WERI-Rb-1 (cell line): ENCODE results near the gene TAF1.
"Not testable (repeated sequence)": the region's sequence is repeated elsewhere in the genome, so short reads cannot be mapped to it uniquely, and the experiment has no call there.

Source experiments
- DNase-seq: peaks from one replicate; pipeline ENCODE4 v3.0.0-alpha.2; 2020
- H3K27ac ChIP-seq: fragments of 250-450 bp; sonication (Bioruptor Pico); 2 replicates; pipeline ENCODE4 v1.5.1; 2020; ENCODE audit warnings: mild to moderate bottlenecking, moderate library complexity
- H3K27me3 ChIP-seq: fragments of 250-450 bp; sonication (Bioruptor Pico); 2 replicates; pipeline ENCODE4 v1.5.1; 2021; ENCODE audit warnings: mild to moderate bottlenecking, low read depth, moderate library complexity; ENCODE audit not compliant: insufficient read depth, severe bottlenecking
- H3K36me3 ChIP-seq: fragments of 250-450 bp; sonication (Bioruptor Pico); 2 replicates; pipeline ENCODE4 v1.5.1; 2020; ENCODE audit warnings: mild to moderate bottlenecking, moderate library complexity
- H3K4me3 ChIP-seq: 2 replicates; pipeline ENCODE4 v1.5.1; 2011; ENCODE audit warnings: low read depth, mild to moderate bottlenecking, control low read depth, low read length
- H3K9me3 ChIP-seq: fragments of 250-450 bp; sonication (Bioruptor Pico); 2 replicates; pipeline ENCODE4 v1.5.1; 2021; ENCODE audit warnings: mild to moderate bottlenecking, moderate library complexity; ENCODE audit not compliant: severe bottlenecking
- CTCF ChIP-seq: IDR thresholded peaks from 2 replicates; pipeline ENCODE4 v1.5.1; 2011; ENCODE audit warnings: low read depth, mild to moderate bottlenecking, control low read depth, inconsistent platforms, low read length

Gene TAF1

GRCh38 chrX:71450433-71451106 lies 84.4 kb downstream of the TAF1 start:
- Histone ChIP-seq H3K27me3 (peaks cover 3% of the 10 kb centered on the region), H3K27ac (no peak overlapping the region), H3K4me3 (no peak overlapping the region), H3K36me3 (peaks cover 12% of the 10 kb centered on the region), H3K9me3 (no peaks in the 10 kb centered on the region)
- no peak for DNase-seq
- no peak for TF ChIP-seq CTCF

- H3K36me3 ChIP-seq, result peaks cover 19% of the 10 kb centered on the region
- not testable (repeated sequence) for H3K27me3 ChIP-seq
Measured at GRCh38 chrX:71451518-71451917, 85.4 kb downstream of the TAF1 start.

GRCh38 chrX:71453056-71453455 lies 86.9 kb downstream of the TAF1 start:
- TF ChIP-seq CTCF, result no peak
- Histone ChIP-seq H3K9me3 (no peaks in the 10 kb centered on the region), H3K4me3 (no peak overlapping the region), H3K27ac (no peak overlapping the region), H3K27me3 (peaks cover 3% of the 10 kb centered on the region), H3K36me3 (peaks cover 30% of the 10 kb centered on the region)
- DNase-seq, result no peak

More at GRCh38 chrX:71451518-71451917, 85.4 kb downstream of the TAF1 start:
- DNase-seq, H3K9me3 ChIP-seq, H3K4me3 ChIP-seq, H3K27ac ChIP-seq: not testable (repeated sequence)

- peaks cover 34% of the 10 kb centered on the region for H3K36me3 ChIP-seq
- no peak for DNase-seq
- H3K4me3 ChIP-seq, result no peak overlapping the region
- H3K9me3 ChIP-seq, result no peaks in the 10 kb centered on the region
- peaks cover 3% of the 10 kb centered on the region for H3K27me3 ChIP-seq
- TF ChIP-seq CTCF, result no peak
- no peak overlapping the region for H3K27ac ChIP-seq
Measured at GRCh38 chrX:71454222-71454621, 88.1 kb downstream of the TAF1 start.

GRCh38 chrX:71458866-71459265 lies 92.7 kb downstream of the TAF1 start:
- no peak for TF ChIP-seq CTCF
- Histone ChIP-seq H3K27me3 (peaks cover 6% of the 10 kb centered on the region), H3K4me3 (no peak overlapping the region), H3K36me3 (peaks cover 51% of the 10 kb centered on the region), H3K27ac (no peak overlapping the region), H3K9me3 (no peaks in the 10 kb centered on the region)
- no peak for DNase-seq

GRCh38 chrX:71464968-71465367 lies 98.8 kb downstream of the TAF1 start:
- no peak for TF ChIP-seq CTCF
- Histone ChIP-seq H3K9me3 (no peaks in the 10 kb centered on the region), H3K36me3 (peaks cover 22% of the 10 kb centered on the region), H3K27me3 (peaks cover 6% of the 10 kb centered on the region), H3K4me3 (no peak overlapping the region), H3K27ac (no peak overlapping the region)
- no peak for DNase-seq
